ENCODE measurements around the gene LRRC28.

Gene LRRC28

GRCh38 chr15:99312228-99312627 lies 60.9 kb downstream of the LRRC28 start:
- TF ChIP-seq CTCF (IDR thresholded peaks at IDR 0.05; ENCODE audit: low read depth, low read length, missing control alignments): no peak
- no peak overlapping the region for H3K4me3 ChIP-seq (ENCODE audit: low read depth, low read length)
- DNase-seq (ENCODE audit: low read depth): no peak

- TF ChIP-seq CTCF (IDR thresholded peaks at IDR 0.05; ENCODE audit: low read depth, low read length, missing control alignments): no peak
- no peak for DNase-seq (ENCODE audit: low read depth)
- H3K4me3 ChIP-seq (ENCODE audit: low read depth, low read length): no peak overlapping the region
Observed at GRCh38 chr15:99312794-99313193, 61.5 kb downstream of the LRRC28 start.

- no peak for DNase-seq (ENCODE audit: low read depth)
- no peak overlapping the region for H3K4me3 ChIP-seq (ENCODE audit: low read depth, low read length)
- TF ChIP-seq CTCF (IDR thresholded peaks at IDR 0.05; ENCODE audit: low read depth, low read length, missing control alignments): no peak
Observed at GRCh38 chr15:99315636-99316035, 64.4 kb downstream of the LRRC28 start.

- TF ChIP-seq CTCF (IDR thresholded peaks at IDR 0.05; ENCODE audit: low read depth, low read length, missing control alignments): no peak
- no peak for DNase-seq (ENCODE audit: low read depth)
- no peak overlapping the region for H3K4me3 ChIP-seq (ENCODE audit: low read depth, low read length)
Observed at GRCh38 chr15:99320374-99321215, 69.3 kb downstream of the LRRC28 start.

DNA sequence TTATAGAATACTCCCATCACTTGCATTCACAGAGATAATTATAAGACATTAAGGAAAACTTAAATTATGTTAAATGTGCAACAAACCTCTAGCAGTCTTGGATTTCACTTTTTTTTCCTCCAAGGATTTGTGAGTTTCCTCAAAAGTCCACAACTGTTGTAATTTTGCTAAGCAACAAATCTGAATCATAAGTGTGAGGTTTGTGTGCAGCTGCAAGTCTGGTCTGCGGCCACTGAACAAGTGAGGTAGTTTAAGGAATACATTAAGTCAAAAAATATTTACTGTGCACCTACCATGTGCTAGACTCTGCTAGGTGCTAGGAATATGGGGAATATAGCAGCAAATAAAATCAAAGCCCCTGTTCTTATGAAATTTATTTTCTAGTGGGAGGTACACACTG lies 70.2 kb downstream of the LRRC28 start:
- DNase-seq (ENCODE audit: low read depth): no peak
- no peak overlapping the region for H3K4me3 ChIP-seq (ENCODE audit: low read depth, low read length)
- TF ChIP-seq CTCF (IDR thresholded peaks at IDR 0.05; ENCODE audit: low read depth, low read length, missing control alignments): no peak

- no peak overlapping the region for H3K4me3 ChIP-seq (ENCODE audit: low read depth, low read length)
- DNase-seq (ENCODE audit: low read depth): no peak
- no peak for TF ChIP-seq CTCF (IDR thresholded peaks at IDR 0.05; ENCODE audit: low read depth, low read length, missing control alignments)
Observed at GRCh38 chr15:99322643-99323405, 71.5 kb downstream of the LRRC28 start.
